ENCODE data around the gene CLBA1. TPM values are rescaled to one million over a fixed set of nuclear protein-coding genes. Genes with fewer than 3 reads are reported as not detected.

CLBA1 gene
- total and polyA plus RNA-seq, 2 donors (not counting 1 experiment from before 2014, with no cell fraction given): 11.3 to 11.7 TPM

- no peak for DNase-seq (ENCODE audit: low read depth in 2 of 2)
- H3K36me3 ChIP-seq (ENCODE audit: control insufficient read depth, insufficient read depth, low read length): peaks cover 15% of the 10 kb centered on the region
- H3K4me2 ChIP-seq (ENCODE audit: extremely low read depth, insufficient read depth, low read length): no peak overlapping the region
- H3K4me3 ChIP-seq (replicated peaks in 1 of 4; ENCODE audit: control extremely low read depth in 1 of 4, insufficient read depth in 1 of 4, low read depth in 3 of 4, low read length in 4 of 4): no peak overlapping the region
- H3K27me3 ChIP-seq (ENCODE audit: control insufficient read depth, insufficient read depth, low read length): no peaks in the 10 kb centered on the region
- no peak overlapping the region for H2AFZ ChIP-seq (ENCODE audit: low read length)
- no peak overlapping the region for H3K27ac ChIP-seq (ENCODE audit: insufficient read depth, low read length)
- H3K4me1 ChIP-seq (ENCODE audit: control insufficient read depth, extremely low read depth, insufficient read depth, low read length): no peaks in the 10 kb centered on the region
- H4K20me1 ChIP-seq (ENCODE audit: control insufficient read depth, extremely low read depth, insufficient read depth, low read length): no peaks in the 10 kb centered on the region
- TF ChIP-seq CTCF (conservative IDR thresholded peaks at IDR 0.05 in 1 of 2, IDR thresholded peaks at IDR 0.05 in 1 of 2; ENCODE audit: low read depth in 1 of 2, low read length in 2 of 2) (peak; percentile 2 to 6), EZH2 (IDR thresholded peaks at IDR 0.05; ENCODE audit: low read length, missing control alignments) (no peak)
- H3K9ac ChIP-seq (ENCODE audit: insufficient read depth, low read length): no peak overlapping the region
- no peaks in the 10 kb centered on the region for H3K9me3 ChIP-seq (ENCODE audit: control insufficient read depth, insufficient read depth, low read depth, low read length)
- H3K79me2 ChIP-seq (ENCODE audit: control insufficient read depth, insufficient read depth, low read length): peaks cover 80% of the 10 kb centered on the region
Observed at GRCh38 chr14:105012171-105012985, 26.8 kb downstream of the CLBA1 start.

- Histone ChIP-seq H3K27ac (ENCODE audit: insufficient read depth, low read length) (no peak overlapping the region), H3K4me2 (ENCODE audit: extremely low read depth, insufficient read depth, low read length) (peak overlapping the region; percentile 21)
- TF ChIP-seq CTCF (conservative IDR thresholded peaks at IDR 0.05 in 1 of 2, IDR thresholded peaks at IDR 0.05 in 1 of 2; ENCODE audit: low read depth in 1 of 2, low read length in 2 of 2) (peak in 1 of 2 donors; percentile 15), EZH2 (IDR thresholded peaks at IDR 0.05; ENCODE audit: low read length, missing control alignments) (no peak)
Observed at GRCh38 chr14:105013150-105013785, 27.7 kb downstream of the CLBA1 start.

GRCh38 chr14:105014032-105014431 lies 28.4 kb downstream of the CLBA1 start:
- DNase-seq (ENCODE audit: low read depth in 2 of 2): no peak
- H3K9me3 ChIP-seq (ENCODE audit: control insufficient read depth, insufficient read depth, low read depth, low read length): no peaks in the 10 kb centered on the region
- H2AFZ ChIP-seq (ENCODE audit: low read length): no peak overlapping the region
- peaks cover 14% of the 10 kb centered on the region for H3K36me3 ChIP-seq (ENCODE audit: control insufficient read depth, insufficient read depth, low read length)
- no peaks in the 10 kb centered on the region for H4K20me1 ChIP-seq (ENCODE audit: control insufficient read depth, extremely low read depth, insufficient read depth, low read length)
- no peak overlapping the region for H3K9ac ChIP-seq (ENCODE audit: insufficient read depth, low read length)
- no peak for TF ChIP-seq EZH2 (IDR thresholded peaks at IDR 0.05; ENCODE audit: low read length, missing control alignments)
- no peak for TF ChIP-seq CTCF (conservative IDR thresholded peaks at IDR 0.05 in 1 of 2, IDR thresholded peaks at IDR 0.05 in 1 of 2; ENCODE audit: low read depth in 1 of 2, low read length in 2 of 2)
- H3K4me2 ChIP-seq (ENCODE audit: extremely low read depth, insufficient read depth, low read length): peak overlapping the region; percentile 54
- peaks cover 1% of the 10 kb centered on the region for H3K4me1 ChIP-seq (ENCODE audit: control insufficient read depth, extremely low read depth, insufficient read depth, low read length)
- no peak overlapping the region for H3K4me3 ChIP-seq (replicated peaks in 1 of 4; ENCODE audit: control extremely low read depth in 1 of 4, insufficient read depth in 1 of 4, low read depth in 3 of 4, low read length in 4 of 4)
- peaks cover 94% of the 10 kb centered on the region for H3K79me2 ChIP-seq (ENCODE audit: control insufficient read depth, insufficient read depth, low read length)
- H3K27ac ChIP-seq (ENCODE audit: insufficient read depth, low read length): no peak overlapping the region
- H3K27me3 ChIP-seq (ENCODE audit: control insufficient read depth, insufficient read depth, low read length): no peaks in the 10 kb centered on the region

More at GRCh38 chr14:105013150-105013785, 27.7 kb downstream of the CLBA1 start:
- Histone ChIP-seq H3K9me3 (ENCODE audit: control insufficient read depth, insufficient read depth, low read depth, low read length) (no peaks in the 10 kb centered on the region), H3K4me1 (ENCODE audit: control insufficient read depth, extremely low read depth, insufficient read depth, low read length) (no peaks in the 10 kb centered on the region), H3K36me3 (ENCODE audit: control insufficient read depth, insufficient read depth, low read length) (peaks cover 13% of the 10 kb centered on the region), H3K27me3 (ENCODE audit: control insufficient read depth, insufficient read depth, low read length) (no peaks in the 10 kb centered on the region), H3K79me2 (ENCODE audit: control insufficient read depth, insufficient read depth, low read length) (peaks cover 87% of the 10 kb centered on the region), H3K4me3 (replicated peaks in 1 of 4; ENCODE audit: control extremely low read depth in 1 of 4, insufficient read depth in 1 of 4, low read depth in 3 of 4, low read length in 4 of 4) (no peak overlapping the region), H4K20me1 (ENCODE audit: control insufficient read depth, extremely low read depth, insufficient read depth, low read length) (no peaks in the 10 kb centered on the region), H2AFZ (ENCODE audit: low read length) (no peak overlapping the region), H3K9ac (ENCODE audit: insufficient read depth, low read length) (no peak overlapping the region)
- DNase-seq (ENCODE audit: low read depth in 2 of 2): no peak

All from fibroblast of lung (primary cell).